ENCODE measurements around the gene ADAM10.

The ADAM10 gene

GRCh38 chr15:58785355-58785754 is 35.8 kb upstream of the ADAM10 start:
- in situ Hi-C loops (cut with MboI; ENCODE audit: low sequenced_read_pairs, unreplicated experiment): no loop called here

GRCh38 chr15:58779554-58779953 is 30.0 kb upstream of the ADAM10 start:
- no peak for TF ChIP-seq CTCF (IDR thresholded peaks at IDR 0.05; ENCODE audit: borderline replicate concordance, control extremely low read depth, extremely low read depth, insufficient read depth, missing control alignments)
- in situ Hi-C loops (cut with MboI; ENCODE audit: low sequenced_read_pairs, unreplicated experiment): no loop called here
- DNase-seq (ENCODE audit: low spot score): no peak

More at GRCh38 chr15:58785355-58785754, 35.8 kb upstream of the ADAM10 start:
- DNase-seq (ENCODE audit: low spot score): no peak
- no peak for TF ChIP-seq CTCF (IDR thresholded peaks at IDR 0.05; ENCODE audit: borderline replicate concordance, control extremely low read depth, extremely low read depth, insufficient read depth, missing control alignments)

- DNase-seq (ENCODE audit: low spot score): peak; percentile 42
- no peak for TF ChIP-seq CTCF (IDR thresholded peaks at IDR 0.05; ENCODE audit: borderline replicate concordance, control extremely low read depth, extremely low read depth, insufficient read depth, missing control alignments)
- in situ Hi-C loops (cut with MboI; ENCODE audit: low sequenced_read_pairs, unreplicated experiment): no loop called here
Observed at GRCh38 chr15:58777107-58777506, 27.6 kb upstream of the ADAM10 start.

- TF ChIP-seq CTCF (IDR thresholded peaks at IDR 0.05; ENCODE audit: borderline replicate concordance, control extremely low read depth, extremely low read depth, insufficient read depth, missing control alignments): no peak
- no peak for DNase-seq (ENCODE audit: low spot score)
- in situ Hi-C loops (cut with MboI; ENCODE audit: low sequenced_read_pairs, unreplicated experiment): no loop called here
Observed at GRCh38 chr15:58775402-58775801, 25.9 kb upstream of the ADAM10 start.

- DNase-seq (ENCODE audit: low spot score): no peak
- TF ChIP-seq CTCF (IDR thresholded peaks at IDR 0.05; ENCODE audit: borderline replicate concordance, control extremely low read depth, extremely low read depth, insufficient read depth, missing control alignments): no peak
- in situ Hi-C loops (cut with MboI; ENCODE audit: low sequenced_read_pairs, unreplicated experiment): loop anchor here (25.0 kb wide), 1 partner anchor 536 kb away; no protein-coding TSS in a partner anchor
Observed at GRCh38 chr15:58773024-58773423, 23.5 kb upstream of the ADAM10 start.

GRCh38 chr15:58771621-58772250 is 22.2 kb upstream of the ADAM10 start:
- in situ Hi-C loops (cut with MboI; ENCODE audit: low sequenced_read_pairs, unreplicated experiment): loop anchor here (25.0 kb wide), 1 partner anchor 534 kb away; no protein-coding TSS in a partner anchor
- DNase-seq (ENCODE audit: low spot score): peak; percentile 41
- no peak for TF ChIP-seq CTCF (IDR thresholded peaks at IDR 0.05; ENCODE audit: borderline replicate concordance, control extremely low read depth, extremely low read depth, insufficient read depth, missing control alignments)

All from GM13976 (cell line).